HEK293T (cell line): ENCODE data around the gene TNXB.

Experiments
- CTCF ChIA-PET: fragments of 350-600 bp; formaldehyde crosslinking; extraction: SDS; loops from one replicate; lab custom pipeline; 2021; ENCODE audit warnings: antibody characterized with exemption, inconsistent platforms; lab: Yijun Ruan, JAX
- POLR2A ChIA-PET: fragments of 350-600 bp; formaldehyde crosslinking; extraction: SDS; loops from one replicate; lab custom pipeline; 2020; ENCODE audit warnings: antibody characterized with exemption, inconsistent platforms; lab: Yijun Ruan, JAX
- DNase-seq: peaks from one replicate; pipeline ENCODE4 v3.0.0; 2012; ENCODE audit warnings: mixed read lengths; ENCODE audit errors: extremely low spot score
- ARNT ChIP-seq: fragments of 450-650 bp; IDR thresholded peaks from 2 replicates; pipeline ENCODE4 v1.6.1; 2017; ENCODE audit warnings: mild to moderate bottlenecking
- BHLHE40 ChIP-seq: fragments of 450-650 bp; IDR thresholded peaks from 2 replicates; pipeline ENCODE4 v1.6.1; 2016; ENCODE audit warnings: mild to moderate bottlenecking, moderate library complexity, borderline replicate concordance
- CTBP1 ChIP-seq: fragments of 450-650 bp; IDR thresholded peaks from 2 replicates; pipeline ENCODE4 v1.6.1; 2016; ENCODE audit warnings: borderline replicate concordance
- ELF4 ChIP-seq: fragments of 450-650 bp; IDR thresholded peaks from 2 replicates; pipeline ENCODE4 v1.6.1; 2017; ENCODE audit warnings: antibody characterized with exemption
- FOXA1 ChIP-seq: fragments of 450-650 bp; IDR thresholded peaks from 2 replicates; pipeline ENCODE4 v1.6.1; 2016; ENCODE audit warnings: mild to moderate bottlenecking
- FOXK2 ChIP-seq: fragments of 450-650 bp; IDR thresholded peaks from 2 replicates; pipeline ENCODE4 v1.6.1; 2016; ENCODE audit warnings: mild to moderate bottlenecking
- FOXM1 ChIP-seq: fragments of 450-650 bp; IDR thresholded peaks from 2 replicates; pipeline ENCODE4 v1.6.1; 2017; ENCODE audit warnings: mild to moderate bottlenecking, borderline replicate concordance
- HDGF ChIP-seq: fragments of 450-650 bp; IDR thresholded peaks from 2 replicates; pipeline ENCODE4 v1.6.1; 2017; ENCODE audit warnings: antibody characterized with exemption, borderline replicate concordance
- L3MBTL2 ChIP-seq: fragments of 450-650 bp; conservative IDR thresholded peaks from 2 replicates; pipeline ENCODE4 v1.6.1; 2016; ENCODE audit warnings: mild to moderate bottlenecking
- LEF1 ChIP-seq: fragments of 450-650 bp; IDR thresholded peaks from 2 replicates; pipeline ENCODE4 v1.6.1; 2017; ENCODE audit warnings: mild to moderate bottlenecking, borderline replicate concordance
- NFRKB ChIP-seq: fragments of 450-650 bp; IDR thresholded peaks from 2 replicates; pipeline ENCODE4 v1.6.1; 2016; ENCODE audit warnings: mild to moderate bottlenecking, moderate library complexity
- PKNOX1 ChIP-seq: fragments of 450-650 bp; IDR thresholded peaks from 2 replicates; pipeline ENCODE4 v1.6.1; 2016
- SP1 ChIP-seq: fragments of 450-650 bp; IDR thresholded peaks from 2 replicates; pipeline ENCODE4 v1.6.1; 2017
- SUZ12 ChIP-seq: fragments of 450-650 bp; IDR thresholded peaks from 2 replicates; pipeline ENCODE4 v1.6.1; 2016; ENCODE audit warnings: mild to moderate bottlenecking
- TARDBP ChIP-seq: fragments of 450-650 bp; IDR thresholded peaks from 2 replicates; pipeline ENCODE4 v1.6.1; 2016
- ZNF384 ChIP-seq: fragments of 450-650 bp; IDR thresholded peaks from 2 replicates; pipeline ENCODE4 v1.6.1; 2016

TNXB gene

GRCh38 chr6:32123681-32124080 lies 14.5 kb upstream of the TNXB start:
- CTCF ChIA-PET: no interaction called here
- POLR2A ChIA-PET: no interaction called here
- no peak for DNase-seq
- TF ChIP-seq CTBP1 (no peak), ZNF384 (no peak), SUZ12 (no peak), FOXM1 (no peak), L3MBTL2 (no peak), HDGF (no peak), PKNOX1 (no peak), FOXA1 (no peak), TARDBP (no peak), NFRKB (no peak), SP1 (no peak), BHLHE40 (no peak), FOXK2 (no peak), ELF4 (no peak), LEF1 (no peak), ARNT (no peak)

DNA sequence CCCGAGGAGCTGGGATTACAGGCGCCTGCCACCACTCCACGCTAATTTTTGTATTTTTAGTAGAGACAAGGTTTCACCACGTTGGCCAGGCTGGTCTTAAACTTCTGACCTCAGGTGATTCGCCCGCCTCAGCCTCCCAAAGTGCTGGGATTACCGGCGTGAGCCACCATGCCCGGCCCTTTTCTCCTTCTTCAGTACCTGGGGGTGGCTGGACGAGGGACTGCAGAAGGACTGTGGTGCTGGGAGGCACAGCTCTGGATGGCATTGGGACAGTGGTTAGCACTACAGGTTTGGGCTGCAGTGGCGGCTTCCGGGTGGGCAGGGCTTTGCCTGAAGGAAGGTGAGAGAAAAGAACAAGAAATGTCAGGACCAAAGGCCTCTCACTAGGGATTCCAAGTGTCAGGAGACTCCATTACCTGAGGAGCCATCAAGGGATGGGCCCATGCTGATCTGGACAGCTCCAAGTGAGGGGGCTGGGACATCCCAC lies 11.5 kb upstream of the TNXB start:
- POLR2A ChIA-PET: interaction anchor here (1.8 kb wide), 1 partner anchor 9 kb away, joined by 7 read pairs; the partner anchor contains the start of gene FKBPL
- TF ChIP-seq CTBP1 (no peak), SP1 (no peak), TARDBP (no peak), SUZ12 (no peak), LEF1 (no peak), ARNT (no peak), NFRKB (no peak), HDGF (no peak), FOXA1 (no peak), BHLHE40 (no peak), FOXM1 (no peak), FOXK2 (no peak), L3MBTL2 (no peak), ELF4 (no peak), ZNF384 (no peak), PKNOX1 (no peak)
- no peak for DNase-seq
- CTCF ChIA-PET: interaction anchor here (1.0 kb wide), 1 partner anchor 27 kb away, joined by 4 read pairs; no protein-coding TSS in a partner anchor

DNA sequence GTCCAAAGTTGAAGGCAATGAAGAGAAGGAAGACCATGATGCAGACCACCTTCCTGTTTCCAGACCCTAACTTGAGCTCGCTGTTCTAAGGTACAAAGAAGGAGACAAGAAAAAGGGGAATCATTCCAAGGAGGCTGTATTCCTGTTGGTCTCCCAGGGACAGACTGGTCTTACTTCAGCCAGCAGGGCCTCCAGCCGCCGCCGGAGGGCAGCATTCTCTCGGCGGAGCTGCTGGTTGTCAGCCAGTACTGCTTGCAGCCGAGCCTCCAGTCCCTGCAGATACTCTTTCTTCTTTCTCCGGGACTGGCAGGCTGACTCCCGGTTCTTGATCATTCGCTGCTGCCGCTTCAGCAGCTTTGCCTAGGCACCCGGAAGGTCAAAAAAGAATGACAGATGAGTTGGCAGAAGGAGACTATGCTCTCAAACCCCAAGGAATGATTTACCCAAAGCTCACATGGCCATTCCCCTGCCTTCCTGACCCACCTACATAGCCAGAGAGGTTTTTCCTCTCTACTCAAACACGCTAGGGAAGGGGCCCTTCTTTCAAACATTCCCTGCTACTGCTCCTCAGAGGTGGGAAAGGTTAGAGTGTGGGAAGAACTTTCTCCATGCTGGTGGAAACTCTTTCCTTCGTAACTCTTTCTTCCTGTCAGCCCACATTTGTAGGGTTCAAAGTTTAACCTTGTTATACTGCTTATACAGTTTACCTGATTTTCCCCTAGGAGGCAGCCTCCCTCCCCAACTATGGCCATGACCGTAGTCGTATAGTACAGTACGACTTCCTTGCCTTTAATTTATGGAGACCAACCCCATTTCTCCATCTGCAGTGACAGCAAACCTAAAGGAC lies 9.9 kb upstream of the TNXB start:
- DNase-seq: peak; percentile 87
- ChIA-PET POLR2A (interaction anchor here (0.8 to 2.4 kb wide), 5 partner anchors 11 to 58 kb away, joined by 3 to 14 read pairs (median 3); partner anchors contain the start of genes AGPAT1 and FKBPL), CTCF (interaction anchor here (0.6 to 2.8 kb wide), 11 partner anchors 9 to 302 kb away, joined by 3 to 14 read pairs (median 4); partner anchors contain the start of genes ATF6B, FKBPL, GPSM3 and TNXB)
- TF ChIP-seq SUZ12 (no peak), ARNT (no peak), LEF1 (no peak), FOXK2 (no peak), ELF4 (no peak), BHLHE40 (no peak), ZNF384 (no peak), FOXM1 (no peak), SP1 (no peak), HDGF (no peak), L3MBTL2 (no peak), FOXA1 (no peak), PKNOX1 (no peak), CTBP1 (no peak), NFRKB (no peak), TARDBP (no peak)

DNA sequence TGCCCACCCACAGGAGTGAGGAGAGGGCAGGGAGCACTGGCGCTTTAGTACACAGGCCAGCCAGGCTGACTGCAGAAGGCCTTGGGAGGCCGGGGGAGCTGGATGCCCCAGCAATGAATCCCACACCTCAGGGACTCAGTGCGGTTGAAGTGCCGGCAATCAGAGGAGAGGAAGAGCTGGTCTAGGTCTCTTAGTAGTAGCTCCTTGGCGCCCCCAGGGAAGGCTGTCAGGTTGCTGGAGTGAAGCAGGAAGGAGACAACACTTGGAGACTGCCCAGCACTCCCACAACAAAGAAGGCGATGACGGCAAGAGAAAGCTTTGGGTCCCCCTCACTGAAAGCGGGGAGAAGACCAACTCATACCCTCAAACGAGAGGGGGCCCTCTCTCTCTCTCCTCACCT lies 8.3 kb upstream of the TNXB start:
- DNase-seq: no peak
- ChIA-PET CTCF (interaction anchor here (0.8 to 2.8 kb wide), 5 partner anchors 10 to 60 kb away, joined by 4 to 7 read pairs (median 4); partner anchors contain the start of gene FKBPL), POLR2A (interaction anchor here (0.6 to 2.4 kb wide), 5 partner anchors 11 to 78 kb away, joined by 3 to 14 read pairs (median 4); partner anchors contain the start of genes ATF6B and FKBPL)
- TF ChIP-seq L3MBTL2 (no peak), FOXM1 (no peak)

GRCh38 chr6:32116674-32117073 lies 7.5 kb upstream of the TNXB start:
- ChIA-PET POLR2A (interaction anchor here (0.6 to 1.0 kb wide), 3 partner anchors 16 to 79 kb away, joined by 3 to 4 read pairs (median 3); no protein-coding TSS in a partner anchor), CTCF (interaction anchor here (1.0 to 1.7 kb wide), 3 partner anchors 10 to 61 kb away, joined by 4 read pairs; no protein-coding TSS in a partner anchor)
- TF ChIP-seq L3MBTL2: no peak
- peak; percentile 57 for DNase-seq

DNA sequence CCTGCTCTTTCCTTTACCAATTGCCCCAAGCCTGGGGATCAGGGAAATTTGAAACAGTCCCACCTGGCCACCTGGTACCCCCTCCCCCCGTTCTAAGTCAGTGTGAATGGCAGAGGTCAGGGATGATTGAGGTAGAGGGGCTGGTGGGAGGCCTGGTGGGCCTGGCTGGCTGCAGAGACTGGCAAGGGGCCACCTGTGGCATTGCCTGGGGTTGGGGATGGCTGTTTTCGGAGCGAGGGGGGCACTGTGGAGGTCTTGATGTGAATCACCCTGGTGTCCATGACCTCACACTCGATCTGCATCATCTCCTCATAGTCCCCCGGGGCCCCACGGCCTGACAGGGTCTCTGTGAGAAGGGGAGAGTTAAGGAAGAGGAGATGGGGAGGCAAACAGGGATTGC lies 6.5 kb upstream of the TNXB start:
- POLR2A ChIA-PET: interaction anchor here (0.7 kb wide), 1 partner anchor 60 kb away, joined by 3 read pairs; the partner anchor contains the start of gene AGPAT1
- no peak for TF ChIP-seq ARNT
- TF ChIP-seq ZNF384: no peak
- no peak for TF ChIP-seq CTBP1
- TF ChIP-seq SP1: no peak
- no peak for TF ChIP-seq L3MBTL2
- TF ChIP-seq SUZ12: no peak
- no peak for TF ChIP-seq BHLHE40
- TF ChIP-seq NFRKB: no peak
- TF ChIP-seq PKNOX1: no peak
- TF ChIP-seq FOXK2: no peak
- TF ChIP-seq HDGF: no peak
- no peak for TF ChIP-seq LEF1
- TF ChIP-seq TARDBP: no peak
- CTCF ChIA-PET: no interaction called here
- DNase-seq: no peak
